NK-92 treated with Interleukin-12 subunit alpha and Interleukin-12 subunit beta, amount 100 ng/mL, for 24 hours (cell line): ENCODE data around the gene HTT.

ENCODE experiments used
- DNase-seq: peaks from one replicate; lab custom pipeline; 2025; lab: John Stamatoyannopoulos, UW

HTT gene

DNA sequence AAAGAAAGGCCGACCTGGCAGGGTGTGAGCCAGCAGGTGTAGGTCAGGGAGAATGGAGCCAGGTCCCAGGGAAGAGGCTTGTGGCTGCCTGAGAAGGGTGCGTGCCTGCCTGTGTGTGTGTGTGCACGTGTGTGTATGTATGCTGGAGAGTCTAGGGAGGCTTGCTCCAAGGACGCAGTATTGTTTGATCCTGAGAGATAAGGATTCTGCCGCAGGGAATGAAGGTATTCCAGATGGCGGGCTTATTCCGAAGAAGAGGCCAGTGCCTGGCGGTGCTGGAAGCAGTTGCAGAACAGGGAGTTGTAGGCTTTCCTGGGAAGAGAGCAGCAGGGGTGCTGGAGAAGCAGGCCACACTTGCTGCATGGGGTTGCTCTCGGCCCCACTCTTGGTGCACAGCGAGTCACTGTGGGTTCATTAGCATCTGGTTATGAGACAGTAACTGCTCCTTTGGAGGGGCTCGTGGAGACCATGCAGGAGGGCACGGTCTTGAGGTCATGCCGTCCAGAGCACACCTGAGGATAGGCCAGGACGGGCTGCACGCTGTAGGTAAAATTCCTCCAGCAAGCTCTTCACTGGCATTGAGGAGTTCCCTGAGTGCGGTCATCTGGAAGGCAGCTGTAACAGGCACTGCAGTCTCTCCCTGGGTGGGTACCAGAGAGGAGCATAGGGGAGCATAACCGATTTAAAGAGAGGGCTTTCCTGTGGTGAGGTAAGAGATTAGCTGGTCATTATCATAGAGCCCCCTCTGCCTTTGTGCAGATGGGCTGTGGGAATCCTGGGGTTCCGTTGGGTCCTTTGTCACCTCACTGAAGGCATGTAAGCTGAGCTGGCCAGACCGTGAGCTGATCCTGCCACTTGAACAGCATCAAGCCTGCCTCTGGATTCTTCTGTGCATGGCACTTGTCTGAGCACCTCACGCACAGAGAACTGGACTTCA is 144.6 kb downstream of the HTT start:
- no peak for DNase-seq

- DNase-seq, result no peak
Observed at GRCh38 chr4:3219761-3220475, 145.4 kb downstream of the HTT start.

- DNase-seq, result no peak
Observed at GRCh38 chr4:3220476-3221183, 146.1 kb downstream of the HTT start.

DNA sequence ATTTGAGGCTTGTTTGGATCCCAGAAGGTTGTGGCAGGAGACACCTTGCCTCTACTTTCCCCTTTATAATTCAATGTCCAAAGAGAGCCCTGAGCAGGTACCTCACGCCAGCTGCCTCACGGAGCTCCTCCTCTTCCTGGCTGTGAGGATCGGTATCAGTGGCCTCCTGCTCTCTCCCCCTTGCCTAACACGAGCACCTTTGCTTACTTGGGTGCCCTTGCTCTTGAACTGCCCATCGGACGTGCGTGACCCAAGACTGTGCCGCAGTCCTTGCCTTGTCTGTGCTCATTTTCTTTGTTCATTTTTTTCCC is 146.7 kb downstream of the HTT start:
- no peak for DNase-seq

GRCh38 chr4:3221996-3222395 is 147.5 kb downstream of the HTT start:
- DNase-seq, result no peak

DNA sequence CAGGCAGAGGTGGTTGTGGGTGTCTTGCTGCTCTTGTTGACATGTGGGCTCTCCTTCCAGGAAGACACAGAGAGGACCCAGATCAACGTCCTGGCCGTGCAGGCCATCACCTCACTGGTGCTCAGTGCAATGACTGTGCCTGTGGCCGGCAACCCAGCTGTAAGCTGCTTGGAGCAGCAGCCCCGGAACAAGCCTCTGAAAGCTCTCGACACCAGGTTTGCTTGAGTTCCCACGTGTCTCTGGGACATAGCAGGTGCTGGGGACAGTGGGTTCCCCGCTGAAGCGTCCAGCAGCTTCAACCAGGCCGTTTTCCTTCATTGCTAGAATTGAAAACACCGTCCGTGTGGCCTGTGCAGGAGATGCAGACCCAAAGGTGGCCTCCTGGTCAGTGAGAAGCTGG is 148.9 kb downstream of the HTT start:
- no peak for DNase-seq

DNA sequence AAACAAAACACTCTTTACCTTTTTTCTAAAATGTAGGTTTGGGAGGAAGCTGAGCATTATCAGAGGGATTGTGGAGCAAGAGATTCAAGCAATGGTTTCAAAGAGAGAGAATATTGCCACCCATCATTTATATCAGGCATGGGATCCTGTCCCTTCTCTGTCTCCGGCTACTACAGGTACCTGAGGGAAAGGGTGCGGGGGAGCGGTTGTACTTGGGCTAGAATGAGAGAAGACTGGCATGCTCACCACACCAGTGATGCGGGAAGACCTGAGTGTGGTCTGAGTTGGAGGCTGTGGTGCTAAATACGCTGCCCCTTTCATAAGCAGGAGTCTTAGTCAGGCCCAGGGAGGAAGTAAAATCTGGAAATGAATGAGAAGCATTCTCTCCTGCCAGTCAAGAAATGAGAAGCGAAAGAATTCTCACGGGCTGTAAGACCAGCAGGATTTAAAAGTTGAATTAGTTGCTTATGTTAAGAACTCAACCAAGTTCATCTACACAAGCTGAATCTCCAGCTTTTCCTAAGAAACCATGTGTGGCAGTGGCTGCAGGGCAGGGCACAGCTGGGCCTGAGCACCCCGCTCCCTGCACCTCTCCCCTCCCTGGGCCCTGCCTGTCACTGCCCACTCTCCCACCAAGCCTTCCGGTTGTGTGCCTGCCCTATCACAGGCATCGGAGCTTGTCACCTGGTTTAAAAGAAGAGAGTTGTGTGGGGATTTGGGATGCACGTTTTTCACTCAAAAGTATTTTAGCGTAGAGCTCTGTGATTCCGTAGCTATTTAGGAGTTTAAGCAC is 149.7 kb downstream of the HTT start:
- DNase-seq, result no peak

- no peak for DNase-seq
Observed at GRCh38 chr4:3225071-3225850, 150.8 kb downstream of the HTT start.

DNA sequence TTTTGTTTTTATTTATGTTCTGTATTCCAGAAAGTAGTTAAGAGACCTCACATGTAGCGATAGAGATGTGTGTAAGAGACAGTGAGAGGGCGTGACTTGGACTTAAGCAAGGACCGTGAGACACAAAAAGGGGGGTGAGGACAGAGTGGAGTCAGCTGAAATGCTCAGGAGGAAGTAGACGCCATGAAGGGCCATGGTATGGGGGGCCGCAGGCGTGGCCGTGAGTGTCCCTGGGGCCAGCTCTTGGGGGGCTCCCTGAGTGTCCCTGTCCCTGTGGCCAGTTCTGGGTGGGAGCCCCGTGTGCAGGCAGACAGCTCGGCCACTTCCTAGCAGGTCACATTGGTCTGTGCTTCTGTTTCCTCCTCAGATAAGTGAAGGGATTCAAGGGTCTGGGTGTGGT is 151.5 kb downstream of the HTT start:
- no peak for DNase-seq

- no peak for DNase-seq
Observed at GRCh38 chr4:3226467-3226866, 152.0 kb downstream of the HTT start.

- DNase-seq, result no peak
Observed at GRCh38 chr4:3226944-3227343, 152.5 kb downstream of the HTT start.

GRCh38 chr4:3227878-3228675 is 153.6 kb downstream of the HTT start:
- DNase-seq, result no peak

DNA sequence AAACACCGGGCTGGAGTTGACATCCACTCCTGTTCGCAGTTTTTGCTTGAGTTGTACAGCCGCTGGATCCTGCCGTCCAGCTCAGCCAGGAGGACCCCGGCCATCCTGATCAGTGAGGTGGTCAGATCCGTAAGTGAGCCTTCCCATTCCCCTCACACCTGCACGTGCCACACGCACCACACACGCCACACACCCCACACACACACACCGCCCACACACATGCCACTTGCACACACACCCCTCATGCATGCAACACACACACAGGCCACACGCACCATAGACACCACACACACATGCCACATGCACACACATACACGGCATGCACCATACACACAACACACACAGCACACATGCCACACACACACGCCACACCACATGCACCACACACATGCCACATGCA is 154.4 kb downstream of the HTT start:
- DNase-seq, result no peak

- DNase-seq, result no peak
Observed at GRCh38 chr4:3229328-3229727, 154.8 kb downstream of the HTT start.

GRCh38 chr4:3229964-3230363 is 155.5 kb downstream of the HTT start:
- DNase-seq, result no peak

DNA sequence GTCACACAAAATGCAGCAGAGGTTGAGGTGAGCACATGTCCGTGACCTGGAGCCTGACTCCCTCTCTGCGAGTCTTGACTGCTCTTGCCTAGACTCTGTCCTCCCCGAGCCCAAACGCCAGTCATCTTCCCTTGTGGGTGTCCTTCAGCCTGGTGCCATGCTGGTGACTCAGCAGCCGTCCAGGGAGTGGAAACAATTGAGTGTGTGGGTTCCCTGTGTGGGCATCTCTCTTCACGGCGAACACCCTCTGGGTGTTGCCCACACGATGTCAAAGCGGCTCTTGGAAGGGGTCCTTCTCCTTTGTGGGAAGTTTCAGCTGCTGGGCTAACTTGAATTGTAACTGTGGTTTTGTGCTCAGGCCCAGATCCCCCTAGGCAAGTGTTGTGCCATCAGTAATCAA is 157.0 kb downstream of the HTT start:
- no peak for DNase-seq

- no peak for DNase-seq
Observed at GRCh38 chr4:3232001-3232400, 157.5 kb downstream of the HTT start.

DNA sequence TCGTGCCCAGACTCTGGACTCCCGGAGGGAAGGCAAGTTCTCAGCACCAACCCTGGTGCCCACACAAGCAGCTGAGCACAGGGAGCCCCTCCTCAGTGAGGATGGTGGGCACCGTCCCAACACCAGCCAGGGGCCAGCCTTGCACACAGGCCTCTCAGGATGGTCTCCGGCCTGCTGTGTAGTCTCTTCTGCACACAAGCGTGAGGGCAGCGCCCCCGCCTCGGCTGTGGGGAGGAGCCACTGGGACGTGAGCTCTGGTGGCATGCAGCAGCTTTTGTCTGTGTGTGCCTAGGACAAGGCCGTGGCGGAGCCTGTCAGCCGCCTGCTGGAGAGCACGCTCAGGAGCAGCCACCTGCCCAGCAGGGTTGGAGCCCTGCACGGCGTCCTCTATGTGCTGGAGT is 158.4 kb downstream of the HTT start:
- DNase-seq, result no peak

- no peak for DNase-seq
Observed at GRCh38 chr4:3233391-3234071, 159.1 kb downstream of the HTT start.
